Breast epithelium (tissue), 4 donors: ENCODE results near the gene REL. TPM values are rescaled to one million over a fixed set of nuclear protein-coding genes. Genes with fewer than 3 reads are reported as not detected.
"Not testable (repeated sequence)": the region's sequence is repeated elsewhere in the genome, so short reads cannot be mapped to it uniquely, and the experiment has no call there.

Experiments used
- DNase-seq, 2 donors: peaks; one replicate each; pipeline ENCODE4 v3.0.0-alpha.2; 2019; ENCODE audit warnings: low spot score in 2 of 2
- H3K27ac ChIP-seq, 2 donors: fragments of 200-600 bp; sonication (generic) in 1 of 2; one replicate each; pipeline ENCODE4 v1.5.1; 2016 to 2019; ENCODE audit warnings: mild to moderate bottlenecking in 1 of 2
- H3K27me3 ChIP-seq, 2 donors: fragments of 200-600 bp; sonication (generic) in 1 of 2; one replicate each; pipeline versions ENCODE4 v1.5.1 to v1.6.0; 2017 to 2019; ENCODE audit warnings: control low read depth in 1 of 2, mild to moderate bottlenecking in 1 of 2
- H3K36me3 ChIP-seq: fragments of 200-600 bp; one replicate; pipeline ENCODE4 v1.5.1; 2019
- H3K4me1 ChIP-seq, 2 donors: fragments of 200-600 bp; sonication (generic); one replicate each; pipeline ENCODE4 v1.5.1; 2016 to 2019; ENCODE audit warnings: control low read depth in 1 of 2
- H3K4me3 ChIP-seq, 3 donors: fragments of 200-600 bp; sonication (generic); 1 replicate in 2 of 3; 2 replicates in 1 of 3; pipeline ENCODE4 v1.5.1; 2016 to 2019; ENCODE audit warnings: mild to moderate bottlenecking in 3 of 3, moderate library complexity in 2 of 3
- H3K9me3 ChIP-seq, 2 donors: fragments of 200-600 bp; sonication (generic) in 1 of 2; one replicate each; pipeline ENCODE4 v1.5.1; 2016 to 2019; ENCODE audit warnings: control low read depth in 1 of 2
- CTCF ChIP-seq, 3 donors: fragments of 450-650 bp; IDR thresholded peaks; one replicate each; pipeline ENCODE4 v1.5.1; 2016 to 2017; ENCODE audit warnings: antibody characterized with exemption in 3 of 3, mild to moderate bottlenecking in 3 of 3, moderate library complexity in 3 of 3
- POLR2A ChIP-seq: fragments of 450-650 bp; IDR thresholded peaks from one replicate; pipeline ENCODE4 v1.6.1; 2016; ENCODE audit warnings: antibody characterized with exemption, mild to moderate bottlenecking, moderate library complexity
- POLR2AphosphoS5 ChIP-seq, 3 donors: sonication (generic); formaldehyde crosslinking; IDR thresholded peaks; one replicate each; pipeline ENCODE4 v1.6.1; 2017; ENCODE audit warnings: antibody characterized with exemption in 3 of 3
- intact Hi-C: fragments of 100-400 bp; cut with DNase I; formaldehyde crosslinking; loops from one replicate; pipeline ENCODE4 v1.15.1; 2023; ENCODE audit warnings: low total_unique reads
- total RNA-seq, 3 donors: library from RNA; depleted of rRNA; stranded (reverse); fragments of >200 nt; gene quantifications; one replicate each; pipeline ENCODE4 v1.1.0, GENCODE V29; 2016

REL gene
- total RNA-seq, 3 donors from 2014 or later = 17.0 to 49.0 (median 21.1) TPM

DNA sequence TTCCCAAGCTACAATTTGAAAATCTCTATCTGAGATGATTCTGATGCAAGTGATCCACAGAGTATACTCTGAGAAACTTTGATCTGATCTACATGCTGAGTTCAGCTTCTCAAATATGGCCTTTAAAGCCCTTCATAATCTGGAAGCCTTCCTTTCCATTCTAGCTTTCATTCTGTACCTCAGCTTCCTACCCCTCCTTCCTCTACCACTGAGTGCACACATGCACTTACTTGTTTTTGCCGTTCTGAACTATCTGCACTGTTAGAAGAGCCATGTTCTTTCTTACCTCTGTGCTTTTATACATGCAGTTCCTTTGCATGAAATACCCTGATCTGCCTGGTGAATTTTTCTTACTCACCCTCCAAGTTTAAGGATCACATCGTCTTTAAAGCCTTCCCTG lies 25.0 kb downstream of the REL start:
- no peak for TF ChIP-seq POLR2AphosphoS5 (IDR thresholded peaks at IDR 0.05)
- no peak for TF ChIP-seq CTCF (IDR thresholded peaks at IDR 0.05)
- TF ChIP-seq POLR2A = no peak
- Histone ChIP-seq H3K36me3 (no peaks in the 10 kb centered on the region), H3K27me3 (no peaks in the 10 kb centered on the region), H3K4me1 (no peaks in the 10 kb centered on the region), H3K4me3 (no peak overlapping the region), H3K9me3 (no peaks in the 10 kb centered on the region), H3K27ac (no peak overlapping the region)
- intact Hi-C loops = no loop called here
- no peak for DNase-seq

DNA sequence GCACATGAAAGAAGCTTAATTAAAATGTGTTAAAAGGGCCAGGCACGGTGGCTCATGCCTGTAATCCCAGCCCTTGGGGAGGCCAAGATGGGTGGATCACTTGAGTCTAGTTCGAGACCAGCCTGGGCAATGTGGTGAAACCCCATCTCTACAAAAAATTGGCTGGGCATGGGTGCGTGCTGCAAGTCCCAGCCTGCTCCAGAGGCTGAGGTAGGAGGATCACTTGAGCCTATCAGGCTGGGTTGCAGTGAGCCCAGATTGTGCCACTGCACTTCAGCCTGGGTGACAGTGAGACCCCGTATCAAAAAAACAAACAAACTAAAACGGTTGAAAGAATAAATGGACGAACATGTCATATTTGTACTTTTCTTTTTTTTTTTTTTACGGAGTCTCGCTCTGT lies 26.0 kb downstream of the REL start:
- intact Hi-C loops = no loop called here
- Histone ChIP-seq H3K4me3 (no peak overlapping the region), H3K9me3 (no peaks in the 10 kb centered on the region), H3K27me3 (no peaks in the 10 kb centered on the region), H3K4me1 (no peaks in the 10 kb centered on the region), H3K36me3 (no peaks in the 10 kb centered on the region), H3K27ac (no peak overlapping the region)
- TF ChIP-seq POLR2A = no peak
- TF ChIP-seq CTCF (IDR thresholded peaks at IDR 0.05) = no peak
- TF ChIP-seq POLR2AphosphoS5 (IDR thresholded peaks at IDR 0.05) = no peak
- no peak for DNase-seq

DNA sequence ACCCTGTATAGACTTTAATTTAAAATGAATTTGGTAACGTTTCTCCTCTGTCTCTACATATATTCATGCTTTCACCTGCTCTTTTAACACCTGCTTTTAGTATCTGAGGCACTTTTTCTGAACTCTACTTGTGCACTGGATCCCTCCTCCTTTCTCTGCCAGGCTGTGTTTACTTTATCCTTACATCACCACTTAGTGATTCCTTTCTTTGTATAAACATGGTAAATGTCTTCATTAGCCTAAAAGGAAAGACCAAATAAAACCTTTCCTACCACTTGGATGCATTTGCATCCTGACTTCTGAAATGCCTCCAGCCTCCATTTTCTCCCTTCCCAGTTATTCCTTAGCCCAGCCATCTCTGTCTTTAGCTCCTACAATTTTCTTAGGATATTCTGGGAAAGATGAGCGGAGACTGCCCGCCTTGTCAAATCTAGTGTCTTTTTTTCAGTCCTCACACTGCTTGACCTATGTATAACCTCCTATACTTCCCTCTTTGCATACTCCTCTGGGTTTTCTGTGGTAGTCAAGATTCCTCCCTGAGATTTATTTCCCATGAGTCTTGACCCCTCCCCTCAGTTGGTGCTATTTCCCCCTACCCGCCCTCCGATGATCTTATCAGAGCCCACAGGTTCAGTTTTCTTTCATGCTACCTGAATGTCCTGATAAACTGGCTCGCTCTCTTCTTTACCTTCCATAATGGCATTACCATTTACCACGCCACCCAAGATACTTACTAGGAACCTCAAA lies 44.8 kb downstream of the REL start:
- TF ChIP-seq POLR2AphosphoS5 (IDR thresholded peaks at IDR 0.05) = no peak
- no peak for TF ChIP-seq CTCF (IDR thresholded peaks at IDR 0.05)
- TF ChIP-seq POLR2A = no peak
- Histone ChIP-seq H3K27me3 (no peaks in the 10 kb centered on the region), H3K9me3 (no peaks in the 10 kb centered on the region), H3K4me1 (no peaks in the 10 kb centered on the region), H3K27ac (peak overlapping the region; percentile 11 to 52), H3K36me3 (no peaks in the 10 kb centered on the region), H3K4me3 (no peak overlapping the region)
- intact Hi-C loops = loop anchor here (1.0 kb wide), 1 partner anchor 16 kb away; no protein-coding TSS in a partner anchor
- no peak for DNase-seq

DNA sequence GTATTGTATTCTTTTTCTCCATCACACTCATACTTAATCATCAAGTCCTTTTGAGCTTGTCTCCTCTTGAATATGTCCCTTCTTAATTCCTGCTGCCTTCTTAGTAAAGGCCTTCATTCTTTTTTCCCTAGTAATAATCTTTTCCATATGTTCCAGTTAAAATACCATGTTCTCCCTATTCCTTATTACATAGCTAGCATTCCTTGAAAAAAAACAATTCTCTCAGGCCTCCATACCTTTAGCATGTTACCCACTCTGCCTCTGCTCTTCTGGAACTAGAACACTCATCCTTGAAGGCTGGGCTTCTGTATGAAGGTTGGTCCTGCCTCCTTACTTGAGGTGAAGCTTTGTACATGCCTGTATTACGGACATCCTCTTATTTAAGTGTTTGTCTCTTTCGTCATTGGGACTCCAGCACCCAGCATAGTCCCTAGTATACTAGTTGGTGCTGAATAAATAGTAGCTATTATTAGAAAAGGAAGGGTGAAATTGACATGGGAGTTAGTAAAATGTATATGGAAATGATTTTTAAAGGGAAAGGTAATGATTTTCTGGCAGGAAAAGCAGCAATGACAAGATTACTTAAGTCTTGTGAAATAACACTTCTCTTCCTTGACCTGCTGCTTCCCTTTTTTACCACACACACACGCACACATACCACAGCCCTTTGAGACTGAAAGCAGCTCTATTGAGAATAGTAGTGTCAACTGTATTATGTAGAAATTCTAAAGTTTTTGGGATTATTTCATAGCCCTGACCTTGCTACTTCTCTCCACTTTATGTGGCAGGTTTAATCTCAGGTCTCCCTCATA lies 45.6 kb downstream of the REL start:
- H3K9me3 ChIP-seq = no peaks in the 10 kb centered on the region
- intact Hi-C loops = loop anchor here (1.0 kb wide), 1 partner anchor 17 kb away; no protein-coding TSS in a partner anchor
- no peak overlapping the region for H3K4me3 ChIP-seq
- no peaks in the 10 kb centered on the region for H3K36me3 ChIP-seq
- peak overlapping the region in 1 of 2 donors; percentile 52 for H3K27ac ChIP-seq
- H3K4me1 ChIP-seq = no peaks in the 10 kb centered on the region
- no peak for DNase-seq
- TF ChIP-seq POLR2AphosphoS5 (IDR thresholded peaks at IDR 0.05) (no peak), CTCF (IDR thresholded peaks at IDR 0.05) (no peak), POLR2A (no peak)
- H3K27me3 ChIP-seq = no peaks in the 10 kb centered on the region

DNA sequence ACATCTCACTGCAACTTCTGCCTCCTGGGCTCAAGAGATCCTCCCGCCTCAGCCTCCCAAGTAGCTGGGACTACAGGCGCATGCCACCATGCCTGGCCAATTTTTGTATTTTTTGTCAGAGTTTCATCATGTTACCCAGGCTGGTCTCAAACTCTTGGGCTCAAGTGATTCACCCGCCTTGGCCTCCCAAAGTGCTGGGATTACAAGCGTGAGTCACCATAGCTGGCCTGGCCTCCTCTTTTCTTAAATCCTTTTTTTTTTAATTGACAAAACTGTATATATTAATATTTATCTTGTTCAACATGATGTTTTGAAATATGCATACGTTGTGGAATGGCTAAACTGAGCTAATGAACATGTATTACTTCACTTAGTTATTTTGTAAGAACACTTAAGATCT lies 50.7 kb downstream of the REL start:
- intact Hi-C loops, H3K9me3 ChIP-seq, H3K27me3 ChIP-seq, H3K27ac ChIP-seq, H3K4me3 ChIP-seq, H3K4me1 ChIP-seq, H3K36me3 ChIP-seq, DNase-seq: not testable (repeated sequence)
